ENCODE data around the gene SHISA4.

DNA sequence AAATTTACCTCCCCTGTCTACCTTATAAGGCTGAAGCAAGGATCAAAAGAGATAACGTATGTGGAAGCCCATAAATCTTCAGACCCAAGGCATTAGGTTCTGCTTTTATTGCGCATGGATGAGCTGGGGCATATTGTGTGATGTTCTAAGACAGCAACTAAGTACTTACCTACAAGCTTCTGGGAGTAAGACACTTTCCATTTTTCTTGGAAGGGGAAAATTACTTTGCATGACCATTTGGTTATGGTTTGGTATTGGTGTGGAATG, 36.5 kb downstream of the SHISA4 start:
- TF ChIP-seq, protein P1, sequence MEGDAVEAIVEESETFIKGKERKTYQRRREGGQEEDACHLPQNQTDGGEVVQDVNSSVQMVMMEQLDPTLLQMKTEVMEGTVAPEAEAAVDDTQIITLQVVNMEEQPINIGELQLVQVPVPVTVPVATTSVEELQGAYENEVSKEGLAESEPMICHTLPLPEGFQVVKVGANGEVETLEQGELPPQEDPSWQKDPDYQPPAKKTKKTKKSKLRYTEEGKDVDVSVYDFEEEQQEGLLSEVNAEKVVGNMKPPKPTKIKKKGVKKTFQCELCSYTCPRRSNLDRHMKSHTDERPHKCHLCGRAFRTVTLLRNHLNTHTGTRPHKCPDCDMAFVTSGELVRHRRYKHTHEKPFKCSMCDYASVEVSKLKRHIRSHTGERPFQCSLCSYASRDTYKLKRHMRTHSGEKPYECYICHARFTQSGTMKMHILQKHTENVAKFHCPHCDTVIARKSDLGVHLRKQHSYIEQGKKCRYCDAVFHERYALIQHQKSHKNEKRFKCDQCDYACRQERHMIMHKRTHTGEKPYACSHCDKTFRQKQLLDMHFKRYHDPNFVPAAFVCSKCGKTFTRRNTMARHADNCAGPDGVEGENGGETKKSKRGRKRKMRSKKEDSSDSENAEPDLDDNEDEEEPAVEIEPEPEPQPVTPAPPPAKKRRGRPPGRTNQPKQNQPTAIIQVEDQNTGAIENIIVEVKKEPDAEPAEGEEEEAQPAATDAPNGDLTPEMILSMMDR (IDR thresholded peaks at IDR 0.05): no peak
- TF ChIP-seq EZH2 (IDR thresholded peaks at IDR 0.05): no peak
- TF ChIP-seq EZH2phosphoT487 (IDR thresholded peaks at IDR 0.05): no peak

All from neural progenitor cell (in vitro differentiated cells).